ENCODE results near the gene EQTN. TPM values are rescaled to one million over a fixed set of nuclear protein-coding genes. Genes with fewer than 3 reads are reported as not detected.

EQTN gene
- not detected for polyA plus RNA-seq (2012; ENCODE audit: insufficient read depth, insufficient read length)

- H3K4me3 ChIP-seq (ENCODE audit: low read length): no peak within 1 kb of the TSS
- no peak for DNase-seq (ENCODE audit: low read depth, low spot score)
Observed at GRCh38 chr9:27297050-27297449, at the start of gene EQTN. EQTN (minus strand) TSS chr9:27297150; CDS start chr9:27297055, 95 bp downstream.

- DNase-seq (ENCODE audit: low read depth, low spot score): no peak
- H3K4me3 ChIP-seq (ENCODE audit: low read length): no peak overlapping the region
Observed at GRCh38 chr9:27344776-27345175, 47.8 kb upstream of the EQTN start.

- H3K4me3 ChIP-seq (ENCODE audit: low read length): no peak overlapping the region
- no peak for DNase-seq (ENCODE audit: low read depth, low spot score)
Observed at GRCh38 chr9:27341545-27342294, 44.8 kb upstream of the EQTN start.

- no peak for DNase-seq (ENCODE audit: low read depth, low spot score)
Observed at GRCh38 chr9:27340961-27341511, 44.1 kb upstream of the EQTN start.

GRCh38 chr9:27340285-27340674 is 43.3 kb upstream of the EQTN start:
- no peak for DNase-seq (ENCODE audit: low read depth, low spot score)
- H3K4me3 ChIP-seq (ENCODE audit: low read length): no peak overlapping the region

More at GRCh38 chr9:27340961-27341511, 44.1 kb upstream of the EQTN start:
- H3K4me3 ChIP-seq (ENCODE audit: low read length): no peak overlapping the region

GRCh38 chr9:27339661-27340284 is 42.8 kb upstream of the EQTN start:
- no peak for DNase-seq (ENCODE audit: low read depth, low spot score)

GRCh38 chr9:27338527-27338903 is 41.6 kb upstream of the EQTN start:
- H3K4me3 ChIP-seq (ENCODE audit: low read length): no peak overlapping the region
- DNase-seq (ENCODE audit: low read depth, low spot score): no peak

More at GRCh38 chr9:27339661-27340284, 42.8 kb upstream of the EQTN start:
- H3K4me3 ChIP-seq (ENCODE audit: low read length): no peak overlapping the region

- no peak for DNase-seq (ENCODE audit: low read depth, low spot score)
- H3K4me3 ChIP-seq (ENCODE audit: low read length): no peak overlapping the region
Observed at GRCh38 chr9:27337833-27338526, 41.0 kb upstream of the EQTN start.

- DNase-seq (ENCODE audit: low read depth, low spot score): no peak
- no peak overlapping the region for H3K4me3 ChIP-seq (ENCODE audit: low read length)
Observed at GRCh38 chr9:27337236-27337635, 40.3 kb upstream of the EQTN start.

GRCh38 chr9:27336829-27337228 is 39.9 kb upstream of the EQTN start:
- DNase-seq (ENCODE audit: low read depth, low spot score): no peak
- H3K4me3 ChIP-seq (ENCODE audit: low read length): no peak overlapping the region

- DNase-seq (ENCODE audit: low read depth, low spot score): no peak
- no peak overlapping the region for H3K4me3 ChIP-seq (ENCODE audit: low read length)
Observed at GRCh38 chr9:27336126-27336525, 39.2 kb upstream of the EQTN start.

- no peak for DNase-seq (ENCODE audit: low read depth, low spot score)
- no peak overlapping the region for H3K4me3 ChIP-seq (ENCODE audit: low read length)
Observed at GRCh38 chr9:27335075-27335474, 38.1 kb upstream of the EQTN start.

- no peak overlapping the region for H3K4me3 ChIP-seq (ENCODE audit: low read length)
- DNase-seq (ENCODE audit: low read depth, low spot score): peak; percentile 66
Observed at GRCh38 chr9:27333241-27334052, 36.5 kb upstream of the EQTN start.

GRCh38 chr9:27331393-27331792 is 34.4 kb upstream of the EQTN start:
- H3K4me3 ChIP-seq (ENCODE audit: low read length): no peak overlapping the region
- no peak for DNase-seq (ENCODE audit: low read depth, low spot score)

- no peak for DNase-seq (ENCODE audit: low read depth, low spot score)
- H3K4me3 ChIP-seq (ENCODE audit: low read length): no peak overlapping the region
Observed at GRCh38 chr9:27329291-27329690, 32.3 kb upstream of the EQTN start.

- no peak overlapping the region for H3K4me3 ChIP-seq (ENCODE audit: low read length)
- DNase-seq (ENCODE audit: low read depth, low spot score): no peak
Observed at GRCh38 chr9:27328483-27328882, 31.5 kb upstream of the EQTN start.

- H3K4me3 ChIP-seq (ENCODE audit: low read length): no peak overlapping the region
- no peak for DNase-seq (ENCODE audit: low read depth, low spot score)
Observed at GRCh38 chr9:27311184-27311583, 14.2 kb upstream of the EQTN start.

- DNase-seq (ENCODE audit: low read depth, low spot score): no peak
Observed at GRCh38 chr9:27310582-27310981, 13.6 kb upstream of the EQTN start.

More at GRCh38 chr9:27310582-27310981, 13.6 kb upstream of the EQTN start:
- H3K4me3 ChIP-seq (ENCODE audit: low read length): no peak overlapping the region
